ENCODE measurements around the gene SPTLC3.

DNA sequence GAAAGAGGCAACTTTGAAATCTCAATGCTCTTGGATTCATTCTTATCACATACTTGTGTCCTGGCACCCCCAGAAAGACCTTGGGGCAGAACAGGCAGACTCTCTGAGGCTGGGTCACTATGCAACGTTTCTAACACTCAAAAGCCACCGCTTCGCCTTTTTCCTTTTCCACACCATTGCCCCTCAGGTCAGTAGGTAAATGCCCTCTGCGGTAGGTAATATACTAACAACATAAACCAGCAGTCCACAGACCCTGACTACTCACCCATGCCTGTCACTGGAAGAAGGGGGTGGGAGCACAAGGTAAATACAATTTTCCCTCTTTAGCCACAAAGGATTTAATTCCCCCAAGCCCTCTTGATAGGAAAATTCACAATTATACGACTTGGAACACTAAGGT lies 6.5 kb upstream of the SPTLC3 start:
- TF ChIP-seq EZH2 (IDR thresholded peaks at IDR 0.05; ENCODE audit: borderline replicate concordance, insufficient read depth, low read depth, low read length, poor library complexity, severe bottlenecking), result no peak
- no peak for TF ChIP-seq CTCF (IDR thresholded peaks at IDR 0.05)
